Testis (tissue), 2 donors: ENCODE results near the gene MLLT10.

Experiments used
- POLR2A ChIP-seq: fragments of 450-650 bp; IDR thresholded peaks from one replicate; pipeline ENCODE4 v1.6.1; 2017; ENCODE audit warnings: antibody characterized with exemption, mild to moderate bottlenecking, moderate library complexity
- TF ChIP-seq, protein P1 (sequence below), 3 experiments: fragments of 450-650 bp in 2 of 3; fragments of 200-600 bp in 1 of 3; sonication (generic) in 1 of 3; IDR thresholded peaks; one replicate each; pipeline ENCODE4 v1.5.1; 2016 to 2019; ENCODE audit warnings: antibody characterized with exemption in 3 of 3, mild to moderate bottlenecking in 2 of 3, moderate library complexity in 1 of 3

GRCh38 chr10:21705828-21706176 is 171.8 kb downstream of the MLLT10 start:
- TF ChIP-seq POLR2A: no peak
- TF ChIP-seq, protein P1, sequence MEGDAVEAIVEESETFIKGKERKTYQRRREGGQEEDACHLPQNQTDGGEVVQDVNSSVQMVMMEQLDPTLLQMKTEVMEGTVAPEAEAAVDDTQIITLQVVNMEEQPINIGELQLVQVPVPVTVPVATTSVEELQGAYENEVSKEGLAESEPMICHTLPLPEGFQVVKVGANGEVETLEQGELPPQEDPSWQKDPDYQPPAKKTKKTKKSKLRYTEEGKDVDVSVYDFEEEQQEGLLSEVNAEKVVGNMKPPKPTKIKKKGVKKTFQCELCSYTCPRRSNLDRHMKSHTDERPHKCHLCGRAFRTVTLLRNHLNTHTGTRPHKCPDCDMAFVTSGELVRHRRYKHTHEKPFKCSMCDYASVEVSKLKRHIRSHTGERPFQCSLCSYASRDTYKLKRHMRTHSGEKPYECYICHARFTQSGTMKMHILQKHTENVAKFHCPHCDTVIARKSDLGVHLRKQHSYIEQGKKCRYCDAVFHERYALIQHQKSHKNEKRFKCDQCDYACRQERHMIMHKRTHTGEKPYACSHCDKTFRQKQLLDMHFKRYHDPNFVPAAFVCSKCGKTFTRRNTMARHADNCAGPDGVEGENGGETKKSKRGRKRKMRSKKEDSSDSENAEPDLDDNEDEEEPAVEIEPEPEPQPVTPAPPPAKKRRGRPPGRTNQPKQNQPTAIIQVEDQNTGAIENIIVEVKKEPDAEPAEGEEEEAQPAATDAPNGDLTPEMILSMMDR (IDR thresholded peaks at IDR 0.05): no peak
